Trophoblast cell (in vitro differentiated cells and primary cell): ENCODE data around the gene CTNS.

Experiments
- DNase-seq, 2 donors: peaks; one replicate each; pipeline ENCODE4 v3.0.0-alpha.2; 2016
- H2AFZ ChIP-seq: 2 replicates; pipeline ENCODE4 v1.6.1; 2013; ENCODE audit warnings: low read length, moderate library complexity, mild to moderate bottlenecking; ENCODE audit not compliant: insufficient read depth, poor library complexity
- H2AK5ac ChIP-seq: 2 replicates; pipeline ENCODE4 v1.6.1; 2013; ENCODE audit warnings: mild to moderate bottlenecking, low read length
- H2BK120ac ChIP-seq: 2 replicates; pipeline ENCODE4 v1.6.1; 2013; ENCODE audit warnings: low read length, mild to moderate bottlenecking, moderate library complexity; ENCODE audit not compliant: insufficient read depth, poor library complexity
- H2BK12ac ChIP-seq: 2 replicates; pipeline ENCODE4 v1.6.1; 2013; ENCODE audit warnings: mild to moderate bottlenecking, low read length, moderate library complexity
- H2BK5ac ChIP-seq: 2 replicates; pipeline ENCODE4 v1.6.1; 2013; ENCODE audit warnings: low read length, low read depth, moderate library complexity, mild to moderate bottlenecking; ENCODE audit not compliant: poor library complexity
- H3K14ac ChIP-seq: 2 replicates; pipeline ENCODE4 v1.6.1; 2013; ENCODE audit warnings: mild to moderate bottlenecking, low read length
- H3K18ac ChIP-seq: 2 replicates; pipeline ENCODE4 v1.6.1; 2013; ENCODE audit warnings: mild to moderate bottlenecking, low read length
- H3K23ac ChIP-seq: 2 replicates; pipeline ENCODE4 v1.6.1; 2013; ENCODE audit warnings: low read length
- H3K27ac ChIP-seq: 2 replicates; pipeline ENCODE4 v1.5.1; 2013; ENCODE audit warnings: low read depth, mild to moderate bottlenecking, inconsistent platforms, low read length, moderate library complexity
- H3K27me3 ChIP-seq: 2 replicates; pipeline ENCODE4 v1.6.1; 2013; ENCODE audit warnings: inconsistent platforms, mild to moderate bottlenecking, low read length, moderate library complexity; ENCODE audit not compliant: insufficient read depth
- H3K36me3 ChIP-seq, 2 experiments: 1 replicate in 1 of 2; 2 replicates in 1 of 2; pipeline ENCODE4 v1.6.1; 2013; ENCODE audit warnings: low read length in 2 of 2, mild to moderate bottlenecking in 2 of 2, moderate library complexity in 1 of 2; ENCODE audit not compliant: insufficient read depth in 2 of 2, control insufficient read depth in 1 of 2
- H3K4ac ChIP-seq: 2 replicates; pipeline ENCODE4 v1.6.1; 2013; ENCODE audit warnings: low read depth, mild to moderate bottlenecking, low read length, moderate library complexity
- H3K4me1 ChIP-seq, 2 experiments: 1 replicate in 1 of 2; 2 replicates in 1 of 2; pipeline ENCODE4 v1.6.1; 2013; ENCODE audit warnings: low read length in 2 of 2, mild to moderate bottlenecking in 2 of 2, moderate library complexity in 1 of 2; ENCODE audit not compliant: insufficient read depth in 2 of 2, control insufficient read depth in 1 of 2
- H3K4me2 ChIP-seq: 2 replicates; pipeline ENCODE4 v1.6.1; 2013; ENCODE audit warnings: inconsistent platforms, mild to moderate bottlenecking, low read length, moderate library complexity
- H3K4me3 ChIP-seq: 2 replicates; pipeline ENCODE4 v1.5.1; 2013; ENCODE audit warnings: mild to moderate bottlenecking, low read depth, low read length, inconsistent platforms
- H3K79me1 ChIP-seq: one replicate; pipeline ENCODE4 v1.6.1; 2013; ENCODE audit warnings: low read length
- H3K79me2 ChIP-seq: 2 replicates; pipeline ENCODE4 v1.6.1; 2013; ENCODE audit warnings: low read length, mild to moderate bottlenecking; ENCODE audit not compliant: control insufficient read depth, insufficient read depth, poor library complexity
- H3K9ac ChIP-seq: 2 replicates; pipeline ENCODE4 v1.6.1; 2013; ENCODE audit warnings: mild to moderate bottlenecking, low read length
- H3K9me3 ChIP-seq: 2 replicates; pipeline ENCODE4 v1.6.1; 2013; ENCODE audit warnings: low read depth, mild to moderate bottlenecking, control low read depth, inconsistent platforms, low read length; ENCODE audit not compliant: insufficient read depth
- H4K12ac ChIP-seq: 2 replicates; pipeline ENCODE4 v1.6.1; 2013; ENCODE audit warnings: low read depth, mild to moderate bottlenecking, low read length, moderate library complexity
- H4K8ac ChIP-seq: 2 replicates; pipeline ENCODE4 v1.6.1; 2013; ENCODE audit warnings: low read depth, mild to moderate bottlenecking, low read length, moderate library complexity
- H4K91ac ChIP-seq: one replicate; pipeline ENCODE4 v1.6.1; 2013; ENCODE audit warnings: low read depth, mild to moderate bottlenecking, low read length, moderate library complexity
- WGBS: extraction: QIAGEN DNeasy Blood & Tissue Kit; methylation state at CpG from one replicate; pipeline ENCODE4 v1.1.7; 2013; ENCODE audit warnings: missing lambda C conversion rate; ENCODE audit not compliant: insufficient read length, insufficient coverage; ENCODE audit errors: extremely low coverage; 5-methylcytosine and 5-hydroxymethylcytosine counted together

CTNS gene

DNA sequence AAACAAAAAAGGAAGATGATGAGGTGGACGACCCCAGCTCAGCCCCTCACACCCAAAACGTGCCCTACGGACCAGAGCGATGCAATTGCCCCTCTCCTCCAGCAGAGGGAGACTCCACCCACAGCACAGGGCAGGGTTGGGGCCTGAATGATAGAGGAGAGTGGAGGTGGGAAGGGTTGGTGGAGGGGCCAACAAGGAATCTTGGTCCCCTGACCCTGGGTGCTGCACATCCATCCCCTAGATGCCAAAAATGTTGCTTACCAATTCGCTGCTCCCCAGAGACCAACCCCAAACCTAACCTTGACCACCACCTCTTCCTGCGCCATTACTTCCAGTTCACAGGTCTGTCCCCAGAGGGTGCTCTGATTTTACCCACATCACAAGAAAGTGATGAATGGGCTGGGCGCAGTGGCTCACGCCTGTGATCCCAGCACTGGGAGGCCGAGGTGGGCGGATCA is 46.5 kb downstream of the CTNS start:
- Histone ChIP-seq H3K79me1 (no peaks in the 10 kb centered on the region), H4K8ac (no peak overlapping the region), H3K9me3 (no peaks in the 10 kb centered on the region), H2BK120ac (no peak overlapping the region), H3K9ac (no peak overlapping the region), H3K4ac (no peak overlapping the region), H3K4me1 (no peaks in the 10 kb centered on the region), H3K36me3 (no peaks in the 10 kb centered on the region), H3K14ac (no peak overlapping the region), H3K18ac (no peak overlapping the region), H3K4me3 (no peak overlapping the region), H2BK12ac (no peak overlapping the region), H3K79me2 (no peaks in the 10 kb centered on the region), H4K12ac (no peak overlapping the region), H3K4me2 (no peak overlapping the region), H3K23ac (no peak overlapping the region), H2AK5ac (no peak overlapping the region), H3K27ac (no peak overlapping the region), H2AFZ (no peak overlapping the region), H3K27me3 (no peaks in the 10 kb centered on the region), H2BK5ac (no peak overlapping the region), H4K91ac (no peak overlapping the region)
- no CpG with 5 or more reads among the region's 10 CpGs for WGBS
- DNase-seq = peak in 1 of 2 donors; percentile 60

DNA sequence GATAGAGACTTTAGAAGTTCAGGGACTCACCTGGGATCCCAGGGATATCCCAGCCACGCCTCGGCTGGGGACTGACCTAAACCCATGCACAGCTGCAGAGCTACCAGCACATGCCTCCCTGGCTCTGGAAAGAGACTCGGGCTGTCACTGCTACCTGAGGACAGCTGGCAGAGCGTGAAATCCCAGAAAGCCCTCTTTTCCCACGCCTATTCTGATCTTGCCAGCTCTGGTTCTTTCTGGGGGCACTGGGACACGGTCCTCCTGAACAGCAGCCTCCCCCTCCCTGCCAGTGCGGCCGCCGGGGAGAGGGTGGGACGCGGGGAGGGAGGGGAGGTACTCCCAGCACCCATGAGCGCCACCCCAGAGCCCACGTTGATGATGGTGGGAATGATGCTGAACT is 48.6 kb downstream of the CTNS start:
- DNase-seq = no peak
- no peak overlapping the region for H2AK5ac ChIP-seq
- H3K36me3 ChIP-seq = no peaks in the 10 kb centered on the region
- no peak overlapping the region for H2AFZ ChIP-seq
- H2BK5ac ChIP-seq = no peak overlapping the region
- WGBS = no CpG with 5 or more reads among the region's 13 CpGs
- no peak overlapping the region for H2BK12ac ChIP-seq
- H3K4me2 ChIP-seq = no peak overlapping the region
- no peaks in the 10 kb centered on the region for H3K79me2 ChIP-seq
- H3K18ac ChIP-seq = no peak overlapping the region
- no peaks in the 10 kb centered on the region for H3K79me1 ChIP-seq
- no peak overlapping the region for H2BK120ac ChIP-seq
- no peak overlapping the region for H3K27ac ChIP-seq
- H3K27me3 ChIP-seq = no peaks in the 10 kb centered on the region
- H3K4me3 ChIP-seq = no peak overlapping the region
- H3K14ac ChIP-seq = no peak overlapping the region
- no peak overlapping the region for H3K9ac ChIP-seq
- H4K8ac ChIP-seq = no peak overlapping the region
- H3K4ac ChIP-seq = no peak overlapping the region
- no peak overlapping the region for H4K91ac ChIP-seq
- H4K12ac ChIP-seq = no peak overlapping the region
- no peaks in the 10 kb centered on the region for H3K4me1 ChIP-seq
- no peak overlapping the region for H3K23ac ChIP-seq
- peaks cover 2% of the 10 kb centered on the region for H3K9me3 ChIP-seq

DNA sequence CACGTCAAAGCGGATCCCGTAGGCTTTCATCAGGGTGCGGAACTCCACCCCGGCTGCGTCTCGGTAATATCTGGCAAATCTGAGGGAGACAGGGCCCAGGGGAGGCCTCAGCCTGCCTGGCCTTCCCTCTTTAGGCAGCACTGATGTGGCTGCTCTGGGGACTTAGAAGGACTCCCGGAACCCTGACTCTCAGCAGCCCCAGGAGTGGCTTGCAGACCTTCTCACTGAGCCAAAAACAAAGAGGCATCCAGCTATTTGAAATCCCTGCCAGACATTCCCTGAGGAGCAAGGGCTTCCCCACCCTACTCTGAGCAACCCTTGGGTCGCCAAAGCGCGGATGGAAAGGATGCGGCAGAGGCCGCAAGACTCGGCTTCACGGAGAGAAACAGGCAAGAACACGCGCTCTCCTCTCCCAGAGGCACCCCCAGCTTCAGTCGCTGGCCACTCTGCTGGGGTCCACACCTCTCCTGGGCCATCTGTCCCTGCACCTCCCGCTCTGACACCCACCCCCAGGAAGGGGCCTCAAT is 51.5 kb downstream of the CTNS start:
- Histone ChIP-seq H3K27ac (no peak overlapping the region), H3K4me3 (no peak overlapping the region), H3K36me3 (no peaks in the 10 kb centered on the region), H3K4me1 (no peaks in the 10 kb centered on the region), H2BK12ac (no peak overlapping the region), H2BK5ac (no peak overlapping the region), H3K4me2 (no peak overlapping the region), H3K27me3 (no peaks in the 10 kb centered on the region), H2BK120ac (no peak overlapping the region), H4K12ac (no peak overlapping the region), H3K18ac (no peak overlapping the region), H3K79me1 (no peaks in the 10 kb centered on the region), H4K8ac (no peak overlapping the region), H3K23ac (no peak overlapping the region), H2AK5ac (no peak overlapping the region), H3K4ac (no peak overlapping the region), H3K9ac (no peak overlapping the region), H3K79me2 (no peaks in the 10 kb centered on the region), H3K9me3 (peaks cover 2% of the 10 kb centered on the region), H2AFZ (no peak overlapping the region), H4K91ac (no peak overlapping the region), H3K14ac (no peak overlapping the region)
- DNase-seq = no peak
- no CpG with 5 or more reads among the region's 19 CpGs for WGBS

DNA sequence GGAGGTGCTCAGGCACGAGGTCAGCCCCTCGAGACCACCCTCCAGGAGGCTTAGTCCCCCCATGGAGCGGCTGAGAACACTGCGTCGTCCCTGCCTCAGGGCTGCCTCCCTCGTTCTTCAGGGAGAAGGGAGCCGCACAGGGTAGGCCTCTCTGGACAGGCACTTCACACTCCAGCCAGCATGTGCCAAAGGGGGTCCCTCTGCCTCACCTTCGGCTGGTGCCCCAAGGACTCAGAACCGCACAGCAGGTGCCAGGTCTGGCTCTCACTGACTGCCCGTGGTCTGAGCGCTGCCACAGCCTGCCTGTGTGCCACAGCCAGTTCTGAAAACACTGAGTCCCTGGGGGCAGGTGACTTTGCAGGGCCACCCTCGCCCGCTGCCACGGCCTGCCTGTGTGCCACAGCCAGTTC is 52.3 kb downstream of the CTNS start:
- Histone ChIP-seq H3K27ac (no peak overlapping the region), H3K23ac (no peak overlapping the region), H3K36me3 (no peaks in the 10 kb centered on the region), H3K4me2 (no peak overlapping the region), H3K4me3 (no peak overlapping the region), H3K79me2 (no peaks in the 10 kb centered on the region), H3K14ac (no peak overlapping the region), H3K4me1 (no peaks in the 10 kb centered on the region), H4K8ac (no peak overlapping the region), H2AFZ (no peak overlapping the region), H3K4ac (no peak overlapping the region), H3K79me1 (no peaks in the 10 kb centered on the region), H3K9me3 (peaks cover 2% of the 10 kb centered on the region), H3K27me3 (no peaks in the 10 kb centered on the region), H2BK12ac (no peak overlapping the region), H2BK5ac (no peak overlapping the region), H2BK120ac (no peak overlapping the region), H3K18ac (no peak overlapping the region), H2AK5ac (no peak overlapping the region), H4K91ac (no peak overlapping the region), H3K9ac (no peak overlapping the region), H4K12ac (no peak overlapping the region)
- DNase-seq = no peak
- WGBS = no CpG with 5 or more reads among the region's 14 CpGs
